HG03139 (cell line): ENCODE data around the gene PCED1B.
"Not testable (repeated sequence)": the region's sequence is repeated elsewhere in the genome, so short reads cannot be mapped to it uniquely, and the experiment has no call there.

Source experiments
- ATAC-seq: cut with Tn5 transposase; IDR thresholded peaks from one replicate; pipeline ENCODE4 v1.9.1; 2021; ENCODE audit not compliant: unreplicated experiment

Gene PCED1B

DNA sequence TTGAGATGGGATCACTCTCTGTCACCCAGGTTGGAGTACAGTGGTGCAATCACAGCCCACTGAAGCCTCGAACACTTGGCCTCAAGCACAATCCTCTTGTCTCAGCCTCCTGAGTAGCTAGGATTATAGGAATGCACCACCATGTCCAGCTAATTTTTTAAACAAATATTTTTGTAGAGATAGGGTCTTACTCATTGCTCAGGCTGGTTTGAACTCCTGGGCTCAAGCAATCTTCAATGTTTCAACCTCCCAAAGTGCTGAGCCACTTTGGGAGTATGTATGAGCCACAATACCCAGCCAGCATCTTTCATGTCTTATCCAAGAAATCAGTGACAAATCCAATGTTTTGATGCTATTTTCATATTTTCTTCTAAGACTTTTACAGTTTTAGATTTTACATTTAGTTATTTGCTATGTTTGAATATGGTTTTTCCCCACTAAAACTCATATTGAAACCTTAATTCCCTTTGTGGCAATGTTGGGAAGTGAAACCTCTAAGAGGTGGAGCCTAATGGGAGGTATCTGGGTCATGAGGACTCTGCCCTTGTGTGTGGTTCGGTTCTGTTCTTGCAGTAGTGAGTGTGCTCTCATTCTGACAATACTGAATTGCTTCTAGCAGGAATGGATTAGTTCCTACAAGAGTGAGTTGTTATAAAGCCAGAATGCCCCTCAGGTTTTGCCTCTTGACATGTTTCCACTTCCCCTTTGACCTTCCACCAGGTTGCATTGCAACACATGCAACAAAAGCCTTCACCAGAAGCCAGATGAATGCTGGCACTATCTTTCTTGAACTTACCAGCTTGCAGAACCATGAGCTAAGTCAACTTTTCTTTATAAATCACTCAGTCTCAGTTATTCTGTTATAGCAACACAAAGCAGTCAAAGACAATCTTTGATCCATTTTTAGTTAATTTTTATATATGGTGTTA, 81.2 kb downstream of the PCED1B start:
- ATAC-seq = no peak

- no peak for ATAC-seq
Measured at GRCh38 chr12:47164116-47164515, 84.7 kb downstream of the PCED1B start.

GRCh38 chr12:47164724-47165439, 85.5 kb downstream of the PCED1B start:
- no peak for ATAC-seq

DNA sequence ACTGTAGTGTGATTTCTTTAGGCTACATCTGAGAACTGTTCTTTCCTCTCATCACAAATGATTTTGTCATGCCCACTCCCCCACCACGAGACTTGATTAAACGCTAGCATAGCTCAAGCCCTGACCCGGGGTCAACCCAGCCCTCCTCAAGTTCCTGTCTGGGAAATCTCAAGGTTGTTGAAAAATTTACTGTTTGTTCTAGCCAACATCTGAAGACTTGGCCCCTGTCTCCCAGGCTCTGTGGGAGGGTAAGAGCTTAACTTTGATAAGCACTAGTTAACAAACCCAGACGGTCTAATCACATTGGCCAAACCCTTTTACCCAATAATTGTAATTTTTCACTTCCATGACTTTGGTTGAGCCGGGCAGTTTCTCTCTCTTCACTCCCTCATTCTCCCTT, 86.5 kb downstream of the PCED1B start:
- no peak for ATAC-seq

DNA sequence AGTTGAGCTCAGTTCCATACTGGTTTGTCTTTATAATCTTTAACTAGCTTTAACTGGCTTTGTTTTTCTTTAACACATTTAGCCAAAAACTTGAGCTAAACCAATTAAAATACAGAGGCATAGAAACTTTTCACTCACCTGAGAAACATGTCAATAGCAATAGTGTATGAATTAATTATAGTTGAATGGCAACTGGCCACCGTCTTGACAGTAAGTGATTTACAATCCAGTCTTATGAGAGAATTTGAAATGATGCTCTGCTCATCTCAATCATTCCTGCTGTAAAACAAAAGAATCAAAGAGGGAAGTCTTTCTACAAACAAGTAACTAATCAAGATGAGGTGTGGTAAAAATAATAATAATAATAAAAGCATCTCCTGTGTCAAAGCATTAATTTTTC, 86.9 kb downstream of the PCED1B start:
- ATAC-seq = no peak

- not testable (repeated sequence) for ATAC-seq
Measured at GRCh38 chr12:47170281-47170680, 90.9 kb downstream of the PCED1B start.

DNA sequence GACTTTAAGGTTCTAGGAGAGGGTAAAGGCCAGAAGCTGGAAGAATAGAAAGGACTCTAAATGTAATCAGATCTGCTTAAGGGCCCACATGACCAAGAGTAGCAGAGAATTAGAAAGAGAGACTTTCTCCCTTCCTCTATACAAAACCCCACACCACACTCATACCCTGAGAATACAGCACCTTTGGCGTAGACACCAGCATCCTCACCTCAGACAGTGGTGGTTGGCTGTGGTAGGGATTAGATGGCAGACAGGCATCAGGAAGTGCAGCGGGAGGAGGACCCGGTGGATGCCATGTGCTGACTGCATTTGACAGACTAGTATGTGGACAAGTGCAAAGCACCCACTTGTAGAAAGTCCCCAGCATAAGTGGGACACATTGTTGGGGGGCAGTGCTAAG, 98.6 kb downstream of the PCED1B start:
- no peak for ATAC-seq

DNA sequence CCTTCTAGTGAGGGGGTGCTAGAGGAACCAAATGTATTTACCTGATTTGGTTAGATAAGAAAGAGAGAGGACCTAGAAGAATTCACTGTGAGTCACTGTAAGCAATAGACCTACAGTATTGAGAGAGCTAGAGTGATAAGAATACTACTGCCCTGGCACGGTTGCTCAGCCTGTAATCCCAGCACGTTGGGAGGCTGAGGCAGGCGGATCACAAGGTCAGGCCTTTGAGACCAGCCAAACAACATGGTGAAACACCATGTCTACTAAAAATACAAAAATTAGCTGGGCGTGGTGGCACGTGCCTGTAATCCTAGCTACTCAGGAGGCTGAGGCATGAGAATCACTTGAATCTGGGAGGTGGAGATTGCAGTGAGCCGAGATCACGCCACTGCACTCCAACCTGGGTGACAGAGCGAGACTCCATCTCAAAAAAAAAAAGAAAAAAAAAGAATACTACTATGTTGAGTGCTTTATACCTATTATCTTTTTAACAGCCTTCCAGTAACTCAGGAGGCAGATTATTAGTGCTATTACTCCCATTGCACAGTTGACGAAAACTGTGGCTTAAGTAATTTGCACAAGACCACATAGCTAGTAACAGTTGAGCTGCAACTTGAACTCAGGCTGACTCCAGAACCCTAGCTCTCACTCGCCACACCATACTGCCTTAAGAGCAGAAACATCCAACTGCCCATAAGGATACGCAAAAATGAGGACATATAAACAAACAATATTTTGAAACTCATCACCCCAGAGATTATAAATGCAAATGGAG, 102.9 kb downstream of the PCED1B start:
- not testable (repeated sequence) for ATAC-seq

DNA sequence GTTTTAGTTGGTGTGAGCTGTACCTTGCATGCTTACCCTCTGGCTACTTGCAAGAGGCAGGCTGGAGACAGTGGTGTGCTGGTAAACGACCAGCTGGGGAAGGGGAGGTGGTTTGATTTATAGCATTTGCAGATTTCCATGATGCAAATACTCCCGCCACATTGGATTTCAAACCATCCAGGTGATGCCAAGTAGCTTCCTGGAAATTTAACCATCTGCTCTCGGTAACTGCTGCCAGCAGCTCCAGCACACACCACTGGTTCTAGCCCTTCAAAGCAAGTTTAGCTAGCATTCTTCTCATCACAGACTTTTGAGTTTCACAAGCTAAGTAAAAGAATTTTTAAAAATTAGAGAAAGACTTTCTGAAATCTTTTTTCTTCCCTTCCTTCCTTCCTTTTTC, 104.8 kb downstream of the PCED1B start:
- no peak for ATAC-seq

GRCh38 chr12:47184813-47185212, 105.4 kb downstream of the PCED1B start:
- ATAC-seq = no peak

DNA sequence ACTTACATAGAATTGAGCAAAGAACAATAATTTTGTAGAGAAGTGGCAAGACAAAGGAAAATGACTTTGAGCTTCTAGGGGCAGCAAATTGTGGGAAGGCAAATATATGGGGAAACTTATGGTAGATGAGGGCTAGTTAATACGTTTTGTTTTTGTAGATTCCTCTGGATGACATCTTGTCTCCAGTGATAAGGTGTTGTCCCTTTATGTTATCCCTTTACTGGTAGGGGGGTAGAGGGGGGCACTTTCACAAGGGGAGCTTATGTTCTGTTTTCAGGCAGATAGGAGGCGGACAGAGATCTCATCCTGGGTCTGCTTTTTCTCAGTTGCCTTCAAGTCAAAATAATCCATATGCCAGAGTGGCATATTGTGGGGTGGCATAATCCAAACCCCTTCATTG, 106.8 kb downstream of the PCED1B start:
- no peak for ATAC-seq

DNA sequence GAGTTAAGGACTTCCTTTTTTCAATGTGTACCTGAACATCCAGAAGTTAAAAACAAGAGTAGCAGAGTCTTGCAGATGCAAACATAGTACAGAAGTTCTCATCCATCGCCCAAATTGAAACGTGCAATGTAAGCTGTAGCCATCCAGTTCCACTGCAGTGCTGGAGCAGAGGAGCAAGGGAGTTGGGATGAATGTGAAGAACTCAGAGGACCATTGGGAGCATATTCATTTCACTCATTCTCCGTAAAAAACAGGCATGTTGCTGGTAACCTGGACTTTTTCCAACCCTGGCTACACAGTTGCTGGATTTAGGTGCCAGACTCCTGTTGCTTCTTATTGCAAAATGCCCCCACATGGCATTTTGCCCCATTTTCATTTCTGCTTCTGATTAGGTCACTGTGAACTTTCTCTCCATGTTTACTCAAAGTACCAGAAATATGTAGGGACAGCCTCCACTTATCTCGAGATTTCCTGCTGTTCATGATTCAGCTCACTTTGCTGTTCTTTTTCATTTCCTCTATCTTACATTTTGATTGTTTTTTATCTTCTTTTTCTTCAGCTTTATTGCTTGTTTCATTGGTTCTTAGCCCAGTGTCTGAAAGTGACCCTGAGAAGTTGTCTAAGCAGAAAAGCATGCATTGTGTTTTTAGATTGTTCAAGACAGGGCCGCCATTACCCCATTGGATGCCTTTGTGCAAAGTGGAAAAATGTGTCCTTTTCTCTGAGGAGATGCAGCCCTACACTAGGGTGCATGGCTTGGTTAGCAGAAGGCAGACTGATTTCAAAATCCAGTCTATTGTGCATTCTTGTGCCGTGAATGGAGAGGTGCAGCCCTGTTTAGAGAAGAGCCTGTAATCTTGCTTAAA, 109.4 kb downstream of the PCED1B start:
- no peak for ATAC-seq

GRCh38 chr12:47189728-47190127, 110.3 kb downstream of the PCED1B start:
- ATAC-seq = no peak

DNA sequence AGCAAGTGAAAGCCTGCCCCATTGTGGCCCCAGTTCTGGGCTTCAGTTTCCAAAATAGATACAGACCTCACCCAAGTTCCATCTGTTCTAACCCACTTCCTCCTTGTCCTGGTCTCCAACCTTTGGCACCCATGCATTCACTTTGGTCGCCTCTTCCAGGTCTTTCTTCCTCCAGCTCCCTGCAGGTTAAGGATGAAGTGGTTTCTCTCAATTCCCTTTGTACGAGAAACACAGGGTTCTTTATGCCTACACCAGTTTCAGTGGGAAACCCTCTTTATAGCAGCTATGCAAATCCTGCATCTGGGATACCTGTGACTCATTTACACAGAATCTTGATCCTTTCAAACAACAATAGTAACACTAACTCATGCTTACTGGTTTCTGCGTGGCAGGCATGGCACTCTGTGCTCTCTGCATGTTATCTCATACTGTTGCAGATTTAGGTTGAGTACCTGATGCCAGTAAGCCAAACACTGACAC, 110.9 kb downstream of the PCED1B start:
- ATAC-seq = no peak

GRCh38 chr12:47190905-47191304, 111.5 kb downstream of the PCED1B start:
- ATAC-seq = no peak

DNA sequence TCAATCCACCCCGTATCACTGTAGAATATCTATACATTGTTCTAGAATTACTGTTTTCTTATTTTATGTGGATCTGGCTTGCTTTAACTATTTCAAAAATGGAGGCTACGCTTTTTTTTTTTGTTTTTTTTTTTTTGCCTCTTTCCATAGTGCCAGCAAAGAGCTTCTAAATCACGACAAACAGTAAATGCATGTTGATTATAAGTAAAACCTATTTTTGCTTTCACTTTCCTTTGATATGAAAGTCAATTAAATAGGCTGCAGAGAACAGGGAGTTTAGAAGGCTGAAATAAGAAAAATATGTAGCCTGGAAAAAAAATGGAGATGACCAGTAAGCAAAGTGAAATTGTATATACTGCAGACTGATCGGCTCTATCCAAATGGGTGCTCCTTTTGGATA, 112.6 kb downstream of the PCED1B start:
- ATAC-seq = no peak

DNA sequence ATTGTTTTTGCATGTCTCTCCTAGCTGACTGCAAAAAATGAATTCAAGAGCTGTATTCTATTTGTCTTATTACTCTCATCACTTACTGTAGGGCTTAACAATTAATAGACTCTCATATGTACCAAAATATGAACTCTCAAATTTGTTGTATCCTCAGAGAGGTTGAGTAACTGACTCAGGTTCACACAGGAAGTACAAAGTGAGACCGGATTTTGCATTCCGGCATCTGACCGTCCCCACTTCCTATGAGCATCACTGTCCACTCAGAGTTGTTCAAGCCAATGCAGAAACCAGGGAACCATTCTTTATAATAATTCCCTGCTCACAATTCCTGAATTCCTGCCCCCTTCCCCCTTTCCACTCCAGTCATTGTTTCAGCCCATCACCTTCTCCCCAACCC, 113.6 kb downstream of the PCED1B start:
- ATAC-seq = no peak

GRCh38 chr12:47194501-47194900, 115.1 kb downstream of the PCED1B start:
- ATAC-seq = no peak

- ATAC-seq = no peak
Measured at GRCh38 chr12:47200446-47200845, 121.0 kb downstream of the PCED1B start.

DNA sequence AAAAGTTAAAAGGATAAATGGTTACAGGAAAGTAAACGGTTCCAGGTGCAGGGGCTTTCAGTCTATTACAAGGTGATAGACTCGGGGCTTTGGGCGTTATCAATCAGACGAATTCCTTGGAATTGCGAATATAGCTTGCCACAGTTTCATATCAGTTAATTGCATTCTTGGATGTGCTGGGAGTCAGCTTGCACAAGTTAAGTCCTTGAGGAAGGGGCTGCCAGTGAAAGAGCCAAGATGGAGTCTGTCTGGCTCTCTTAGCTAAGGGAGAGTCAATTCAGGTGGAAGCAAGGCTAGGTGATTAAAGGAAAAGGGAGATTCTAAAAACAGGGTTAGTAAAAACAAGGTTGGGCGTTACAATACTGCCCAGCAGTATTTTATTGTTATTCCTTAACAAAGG, 121.8 kb downstream of the PCED1B start:
- not testable (repeated sequence) for ATAC-seq
